GM19468 (cell line): ENCODE data around the gene RGS10.
A peak's percentile ranks its signal among the peaks of the same experiment; 100 is the strongest.

Experiments used
- ATAC-seq: cut with Tn5 transposase; IDR thresholded peaks from one replicate; pipeline ENCODE4 v1.9.1; 2021; ENCODE audit warnings: mild to moderate bottlenecking, moderate library complexity, moderate number of reproducible peaks; ENCODE audit not compliant: unreplicated experiment; ENCODE audit errors: extremely low read depth

RGS10 gene

GRCh38 chr10:119500821-119501220 lies 41.7 kb downstream of the RGS10 start:
- no peak for ATAC-seq

- no peak for ATAC-seq
These were observed 42.3 kb downstream of the RGS10 start for GRCh38 chr10:119500123-119500795.

GRCh38 chr10:119499677-119500002 lies 42.9 kb downstream of the RGS10 start:
- no peak for ATAC-seq

GRCh38 chr10:119498889-119499676 lies 43.4 kb downstream of the RGS10 start:
- ATAC-seq: no peak

GRCh38 chr10:119497243-119497642 lies 45.3 kb downstream of the RGS10 start:
- no peak for ATAC-seq

- ATAC-seq: peak; percentile 45
These were observed 46.2 kb downstream of the RGS10 start for GRCh38 chr10:119496273-119496672.

GRCh38 chr10:119495545-119495944 lies 47.0 kb downstream of the RGS10 start:
- ATAC-seq: no peak

GRCh38 chr10:119495021-119495505 lies 47.5 kb downstream of the RGS10 start:
- no peak for ATAC-seq

GRCh38 chr10:119494236-119495020 lies 48.1 kb downstream of the RGS10 start:
- ATAC-seq: no peak

- no peak for ATAC-seq
These were observed 49.4 kb downstream of the RGS10 start for GRCh38 chr10:119493155-119493554.

- ATAC-seq: no peak
These were observed 50.4 kb downstream of the RGS10 start for GRCh38 chr10:119491966-119492757.

GRCh38 chr10:119489991-119490326 lies 52.6 kb downstream of the RGS10 start:
- ATAC-seq: no peak

- ATAC-seq: no peak
These were observed 53.8 kb downstream of the RGS10 start for GRCh38 chr10:119488675-119489074.

GRCh38 chr10:119483839-119484238 lies 58.7 kb downstream of the RGS10 start:
- ATAC-seq: no peak

- no peak for ATAC-seq
These were observed 59.5 kb downstream of the RGS10 start for GRCh38 chr10:119483001-119483400.

- ATAC-seq: no peak
These were observed 60.6 kb downstream of the RGS10 start for GRCh38 chr10:119481781-119482426.

- no peak for ATAC-seq
These were observed 61.9 kb downstream of the RGS10 start for GRCh38 chr10:119480667-119481066.

GRCh38 chr10:119479532-119479931 lies 63.0 kb downstream of the RGS10 start:
- no peak for ATAC-seq

GRCh38 chr10:119478811-119479341 lies 63.6 kb downstream of the RGS10 start:
- no peak for ATAC-seq
